ENCODE measurements around the gene ZBTB8B. TPM values are rescaled to one million over a fixed set of nuclear protein-coding genes. Genes with fewer than 3 reads are reported as not detected.
A peak's percentile ranks its signal among the peaks of the same experiment; 100 is the strongest.
"Not testable (repeated sequence)": the region's sequence is repeated elsewhere in the genome, so short reads cannot be mapped to it uniquely, and the experiment has no call there.

ZBTB8B gene
- total RNA-seq, 2 experiments from 2014 or later = not detected

GRCh38 chr1:32480003-32480402 lies 15.1 kb downstream of the ZBTB8B start:
- H3K27ac Mint-ChIP-seq = no peak overlapping the region
- no peak overlapping the region for H3K4me3 Mint-ChIP-seq
- DNase-seq = no peak
- no peaks in the 10 kb centered on the region for H3K4me1 Mint-ChIP-seq
- H3K27me3 Mint-ChIP-seq = peaks cover 19% of the 10 kb centered on the region
- POLR2A ChIA-PET = no interaction called here
- no peaks in the 10 kb centered on the region for H3K36me3 Mint-ChIP-seq (ENCODE audit: low read depth)
- CTCF ChIA-PET = no interaction called here
- no peaks in the 10 kb centered on the region for H3K9me3 Mint-ChIP-seq

GRCh38 chr1:32480761-32481160 lies 15.9 kb downstream of the ZBTB8B start:
- no peaks in the 10 kb centered on the region for H3K4me1 Mint-ChIP-seq
- DNase-seq = no peak
- ChIA-PET CTCF (no interaction called here), POLR2A (no interaction called here)
- peaks cover 20% of the 10 kb centered on the region for H3K27me3 Mint-ChIP-seq
- no peak overlapping the region for H3K4me3 Mint-ChIP-seq
- H3K9me3 Mint-ChIP-seq = no peaks in the 10 kb centered on the region
- H3K27ac Mint-ChIP-seq = no peak overlapping the region
- H3K36me3 Mint-ChIP-seq (ENCODE audit: low read depth) = no peaks in the 10 kb centered on the region

GRCh38 chr1:32481788-32482187 lies 16.9 kb downstream of the ZBTB8B start:
- H3K4me3 Mint-ChIP-seq; H3K36me3 Mint-ChIP-seq (ENCODE audit: low read depth); H3K4me1 Mint-ChIP-seq; DNase-seq; H3K27ac Mint-ChIP-seq; H3K9me3 Mint-ChIP-seq; CTCF ChIA-PET; POLR2A ChIA-PET: not testable (repeated sequence)
- peaks cover 16% of the 10 kb centered on the region for H3K27me3 Mint-ChIP-seq

- Mint-ChIP-seq H3K27ac (no peak overlapping the region), H3K9me3 (no peaks in the 10 kb centered on the region), H3K4me1 (no peaks in the 10 kb centered on the region), H3K4me3 (no peak overlapping the region), H3K36me3 (ENCODE audit: low read depth) (no peaks in the 10 kb centered on the region), H3K27me3 (peaks cover 27% of the 10 kb centered on the region)
- POLR2A ChIA-PET = no interaction called here
- CTCF ChIA-PET = no interaction called here
- no peak for DNase-seq
These were observed 20.8 kb downstream of the ZBTB8B start for GRCh38 chr1:32485554-32486255.

DNA sequence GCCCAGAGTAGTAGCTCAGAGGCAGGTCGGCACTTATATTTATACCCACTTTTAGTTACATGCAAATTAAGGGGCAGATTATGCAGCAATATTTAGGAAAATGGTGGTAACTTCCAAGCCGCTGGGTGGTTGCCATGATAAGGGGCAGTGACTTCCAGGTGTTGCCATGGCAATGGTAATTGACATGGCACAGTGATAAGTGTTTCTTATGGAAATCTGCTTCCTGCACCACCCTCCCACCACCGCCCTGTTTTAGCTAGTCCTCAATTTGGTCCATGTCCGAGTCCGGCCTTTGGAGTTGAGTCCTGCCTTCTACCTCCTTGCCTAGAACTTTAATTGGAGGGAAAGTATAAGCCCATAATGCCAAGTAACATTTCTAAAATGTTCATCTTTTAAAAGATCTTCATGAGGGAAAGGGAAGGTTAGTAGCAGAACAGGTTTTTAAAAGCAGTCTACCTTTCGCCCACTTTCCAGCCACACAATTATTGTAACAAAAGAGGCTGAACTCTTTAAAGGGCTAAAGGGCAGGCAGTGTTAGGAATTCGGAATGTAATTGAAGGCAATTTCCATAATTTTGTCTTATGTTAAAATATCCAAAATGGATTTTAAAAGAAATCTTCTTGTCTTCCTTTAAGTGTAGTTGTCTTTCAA lies 21.7 kb downstream of the ZBTB8B start:
- Mint-ChIP-seq H3K9me3 (no peaks in the 10 kb centered on the region), H3K4me3 (no peak overlapping the region), H3K36me3 (ENCODE audit: low read depth) (no peaks in the 10 kb centered on the region), H3K27me3 (peaks cover 25% of the 10 kb centered on the region), H3K4me1 (no peaks in the 10 kb centered on the region), H3K27ac (no peak overlapping the region)
- ChIA-PET CTCF (no interaction called here), POLR2A (no interaction called here)
- DNase-seq = no peak

GRCh38 chr1:32487182-32487581 lies 22.3 kb downstream of the ZBTB8B start:
- DNase-seq = no peak
- no peak overlapping the region for H3K4me3 Mint-ChIP-seq
- H3K36me3 Mint-ChIP-seq (ENCODE audit: low read depth) = no peaks in the 10 kb centered on the region
- no peaks in the 10 kb centered on the region for H3K4me1 Mint-ChIP-seq
- peaks cover 22% of the 10 kb centered on the region for H3K27me3 Mint-ChIP-seq
- CTCF ChIA-PET = no interaction called here
- H3K9me3 Mint-ChIP-seq = no peaks in the 10 kb centered on the region
- H3K27ac Mint-ChIP-seq = no peak overlapping the region
- POLR2A ChIA-PET = no interaction called here

DNA sequence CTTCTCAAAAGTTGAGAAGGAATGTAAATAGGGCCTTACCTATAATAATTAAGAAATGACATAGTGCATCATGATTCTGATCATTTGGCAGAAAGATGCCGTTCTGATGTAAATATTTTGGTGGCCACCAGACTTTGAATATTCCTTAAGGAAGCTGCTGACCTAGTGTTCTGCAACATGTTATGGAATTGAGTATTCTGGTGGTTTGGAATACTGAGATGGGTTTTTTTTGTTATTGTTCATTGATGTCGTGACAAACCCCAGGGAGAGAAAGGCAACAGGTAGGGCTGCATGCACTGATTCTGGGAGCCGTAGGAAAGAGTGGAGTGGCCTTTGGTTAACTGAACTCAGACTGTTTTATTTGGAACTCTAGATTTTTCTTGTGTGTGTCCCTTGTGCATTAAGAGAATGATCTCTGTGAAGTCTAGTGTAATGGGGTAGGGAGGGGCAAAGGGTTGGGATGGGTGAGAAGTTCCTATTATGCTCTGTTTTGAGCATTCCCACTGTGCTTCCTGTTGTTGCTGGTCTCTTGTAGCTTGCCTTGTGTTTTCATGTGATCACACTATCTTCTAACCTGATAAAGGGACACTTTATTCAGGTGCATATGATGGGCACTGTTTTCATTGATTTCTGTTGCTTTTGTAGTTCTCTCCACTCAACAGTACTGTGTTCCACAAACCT lies 25.0 kb downstream of the ZBTB8B start:
- Mint-ChIP-seq H3K36me3 (ENCODE audit: low read depth) (no peaks in the 10 kb centered on the region), H3K9me3 (no peaks in the 10 kb centered on the region), H3K27me3 (peaks cover 28% of the 10 kb centered on the region), H3K4me3 (no peak overlapping the region), H3K4me1 (no peaks in the 10 kb centered on the region), H3K27ac (no peak overlapping the region)
- no peak for DNase-seq
- CTCF ChIA-PET = no interaction called here
- POLR2A ChIA-PET = no interaction called here

- H3K4me3 Mint-ChIP-seq = no peak overlapping the region
- no peak for DNase-seq
- peaks cover 3% of the 10 kb centered on the region for H3K4me1 Mint-ChIP-seq
- peaks cover 28% of the 10 kb centered on the region for H3K27me3 Mint-ChIP-seq
- CTCF ChIA-PET = no interaction called here
- H3K27ac Mint-ChIP-seq = no peak overlapping the region
- H3K9me3 Mint-ChIP-seq = no peaks in the 10 kb centered on the region
- POLR2A ChIA-PET = no interaction called here
- H3K36me3 Mint-ChIP-seq (ENCODE audit: low read depth) = no peaks in the 10 kb centered on the region
These were observed 26.5 kb downstream of the ZBTB8B start for GRCh38 chr1:32491386-32491785.

- Mint-ChIP-seq H3K27me3 (peaks cover 35% of the 10 kb centered on the region), H3K27ac (no peak overlapping the region), H3K4me3 (no peak overlapping the region), H3K36me3 (ENCODE audit: low read depth) (no peaks in the 10 kb centered on the region), H3K4me1 (peaks cover 3% of the 10 kb centered on the region), H3K9me3 (no peaks in the 10 kb centered on the region)
- POLR2A ChIA-PET = no interaction called here
- DNase-seq = no peak
- CTCF ChIA-PET = no interaction called here
These were observed 29.3 kb downstream of the ZBTB8B start for GRCh38 chr1:32494196-32494595.

DNA sequence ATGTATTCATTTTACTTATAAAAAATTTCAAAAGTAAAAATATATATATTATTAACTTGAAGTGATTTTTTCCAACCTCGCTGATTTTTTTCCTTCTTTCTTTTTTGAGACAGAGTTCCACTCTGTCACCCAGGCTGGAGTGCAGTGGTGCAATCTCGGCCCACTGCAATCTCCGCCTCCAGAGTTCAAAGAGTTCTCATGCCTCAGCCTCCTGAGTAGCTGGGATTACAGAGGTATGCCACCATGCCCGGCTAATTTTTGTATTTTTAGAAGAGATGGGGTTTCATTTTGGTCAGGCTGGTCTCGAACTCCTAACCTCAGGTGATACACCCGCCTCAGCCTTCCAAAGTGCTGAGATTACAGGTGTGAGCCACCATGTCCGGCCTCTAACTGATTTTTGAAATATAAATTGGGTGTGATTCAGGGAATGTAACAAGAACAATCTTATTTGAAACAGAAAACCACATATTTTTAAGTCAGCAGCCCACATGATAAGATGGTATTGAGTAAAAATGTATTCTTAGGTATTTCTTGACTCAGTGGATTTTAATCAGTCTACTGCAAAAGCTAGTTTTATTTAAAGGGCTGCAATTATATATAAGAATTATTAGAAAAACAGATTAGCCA lies 30.0 kb downstream of the ZBTB8B start:
- CTCF ChIA-PET = interaction anchor here (1.0 kb wide), 1 partner anchor 218 kb away, joined by 3 read pairs; no protein-coding TSS in a partner anchor
- POLR2A ChIA-PET = no interaction called here
- peaks cover 5% of the 10 kb centered on the region for H3K4me1 Mint-ChIP-seq
- peaks cover 37% of the 10 kb centered on the region for H3K27me3 Mint-ChIP-seq
- no peak overlapping the region for H3K4me3 Mint-ChIP-seq
- H3K27ac Mint-ChIP-seq = no peak overlapping the region
- H3K36me3 Mint-ChIP-seq (ENCODE audit: low read depth) = no peaks in the 10 kb centered on the region
- DNase-seq = no peak
- no peaks in the 10 kb centered on the region for H3K9me3 Mint-ChIP-seq

- ChIA-PET POLR2A (no interaction called here), CTCF (interaction anchor here (1.0 to 1.8 kb wide), 2 partner anchors 24 to 216 kb away, joined by 3 to 7 read pairs; no protein-coding TSS in a partner anchor)
- Mint-ChIP-seq H3K27me3 (peaks cover 36% of the 10 kb centered on the region), H3K36me3 (ENCODE audit: low read depth) (no peaks in the 10 kb centered on the region), H3K4me3 (no peak overlapping the region), H3K27ac (no peak overlapping the region), H3K9me3 (no peaks in the 10 kb centered on the region), H3K4me1 (peaks cover 11% of the 10 kb centered on the region)
- DNase-seq = no peak
These were observed 31.3 kb downstream of the ZBTB8B start for GRCh38 chr1:32496127-32496526.

DNA sequence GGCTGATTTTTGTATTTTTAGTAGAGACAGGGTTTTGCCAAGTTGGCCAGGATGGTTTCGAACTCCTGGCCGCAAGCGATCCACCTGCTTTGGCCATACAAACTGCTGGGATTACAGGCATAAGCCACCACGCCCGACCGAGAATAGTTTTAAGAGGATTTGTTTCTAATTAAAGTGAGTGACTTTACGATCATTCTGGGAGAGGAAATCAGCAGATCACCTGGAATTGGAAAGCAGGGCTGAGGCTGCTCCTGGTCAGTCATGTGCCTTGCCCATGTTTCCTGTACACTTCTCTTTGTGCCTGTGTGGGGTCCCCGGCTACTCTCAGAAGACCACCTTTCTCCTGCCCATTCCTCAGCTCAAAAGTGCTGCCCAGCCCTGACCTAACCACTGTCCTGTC lies 33.9 kb downstream of the ZBTB8B start:
- DNase-seq = no peak
- Mint-ChIP-seq H3K36me3 (ENCODE audit: low read depth) (no peaks in the 10 kb centered on the region), H3K4me1 (peaks cover 11% of the 10 kb centered on the region), H3K27me3 (peaks cover 45% of the 10 kb centered on the region), H3K27ac (no peak overlapping the region), H3K9me3 (no peaks in the 10 kb centered on the region), H3K4me3 (peak overlapping the region; percentile 26)
- CTCF ChIA-PET = interaction anchor here (0.9 kb wide), 1 partner anchor 28 kb away, joined by 3 read pairs; no protein-coding TSS in a partner anchor
- POLR2A ChIA-PET = no interaction called here

DNA sequence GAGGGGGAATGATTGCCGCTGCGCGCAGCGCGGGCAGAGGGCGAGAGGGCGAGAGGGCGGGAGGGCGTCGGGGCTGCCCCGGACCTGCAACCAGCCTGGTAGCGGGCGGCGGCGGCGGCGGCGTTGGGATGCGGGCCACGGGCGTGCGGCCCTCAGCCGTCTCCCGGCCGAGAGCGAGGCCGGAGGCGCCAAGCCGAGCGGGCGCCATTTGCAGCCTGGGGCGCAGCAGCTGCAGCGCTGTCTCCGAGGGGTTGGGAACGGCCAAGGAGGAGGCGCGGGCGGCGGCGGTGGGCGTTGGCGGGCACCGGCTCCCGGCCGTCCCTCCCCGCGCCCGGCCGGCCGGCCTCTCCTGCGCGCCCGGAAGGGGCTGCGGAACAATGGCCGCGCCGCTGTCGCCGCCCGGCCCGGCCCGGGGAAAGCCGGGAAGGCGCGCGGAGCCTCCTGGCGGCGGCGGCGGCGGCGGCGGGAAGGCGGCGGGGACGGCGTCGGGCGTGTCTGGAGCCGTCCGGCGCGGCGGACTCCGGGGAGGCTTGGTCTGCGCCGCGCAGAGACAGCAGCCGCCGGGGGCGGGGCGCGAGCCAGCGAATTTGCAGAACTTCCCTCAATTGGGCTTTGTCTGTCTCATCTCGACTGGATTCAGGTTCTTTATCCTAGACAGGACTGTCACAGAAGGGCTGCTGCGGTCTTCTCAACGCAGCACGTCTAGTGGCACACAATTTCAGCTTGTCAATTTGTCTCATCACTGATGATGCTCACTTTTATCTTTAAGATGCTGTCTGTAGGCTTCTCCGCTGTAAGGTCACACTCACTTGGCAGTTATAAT lies 35.7 kb downstream of the ZBTB8B start:
- ChIA-PET POLR2A (no interaction called here), CTCF (interaction anchor here (1.1 kb wide), 1 partner anchor 20 kb away, joined by 8 read pairs; no protein-coding TSS in a partner anchor)
- Mint-ChIP-seq H3K27ac (no peak overlapping the region), H3K4me3 (peak overlapping the region; percentile 72), H3K9me3 (no peaks in the 10 kb centered on the region), H3K27me3 (peaks cover 47% of the 10 kb centered on the region), H3K36me3 (ENCODE audit: low read depth) (no peaks in the 10 kb centered on the region), H3K4me1 (peaks cover 11% of the 10 kb centered on the region)
- peak; percentile 28 for DNase-seq
